ENCODE measurements around the gene CSNK1A1. TPM values are rescaled to one million over a fixed set of nuclear protein-coding genes. Genes with fewer than 3 reads are reported as not detected.
A peak's percentile ranks its signal among the peaks of the same experiment; 100 is the strongest.
"Not testable (repeated sequence)": the region's sequence is repeated elsewhere in the genome, so short reads cannot be mapped to it uniquely, and the experiment has no call there.

CSNK1A1 gene
- total RNA-seq, 4 donors from 2014 or later = 159 to 260 (median 184) TPM

DNA sequence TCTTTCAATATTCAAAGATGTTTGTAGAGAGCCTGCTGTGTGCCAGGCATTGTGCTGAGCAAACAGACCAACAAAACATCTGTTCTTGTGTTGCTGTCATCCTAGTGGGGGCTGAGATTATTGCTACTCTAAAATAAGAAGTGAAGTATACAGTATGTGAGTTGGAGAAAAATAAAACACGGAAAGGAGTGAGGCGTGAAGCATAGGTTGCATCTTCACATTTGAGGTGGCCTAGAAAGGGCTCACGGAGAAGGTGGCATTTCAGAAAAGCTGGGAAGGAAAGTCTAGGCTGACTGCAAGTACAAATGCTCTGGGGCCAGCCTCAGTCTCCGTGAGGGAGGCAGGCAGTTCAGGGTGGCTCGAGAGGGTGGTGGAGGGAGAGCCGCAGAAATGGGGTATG is 80.3 kb downstream of the CSNK1A1 start:
- peak overlapping the region; percentile 78 to 84 (median 81) for H3K27ac ChIP-seq
- 63 to 88% methylated on average over 3 to 6 of the region's 6 CpGs for WGBS, 2 donors (ENCODE audit: low coverage in 1 of 2)
- no peaks in the 10 kb centered on the region for H3K27me3 ChIP-seq
- H3K4me3 ChIP-seq = no peak overlapping the region
- H3K9me3 ChIP-seq = no peaks in the 10 kb centered on the region
- intact Hi-C loops (cut with DNase I; ENCODE audit: low total_unique reads) = no loop called here
- no peaks in the 10 kb centered on the region for H3K36me3 ChIP-seq
- H3K4me1 ChIP-seq = peaks cover 16 to 50% (median 38%) of the 10 kb centered on the region in 4 donors
- DNase-seq = no peak
- TF ChIP-seq, protein P1, sequence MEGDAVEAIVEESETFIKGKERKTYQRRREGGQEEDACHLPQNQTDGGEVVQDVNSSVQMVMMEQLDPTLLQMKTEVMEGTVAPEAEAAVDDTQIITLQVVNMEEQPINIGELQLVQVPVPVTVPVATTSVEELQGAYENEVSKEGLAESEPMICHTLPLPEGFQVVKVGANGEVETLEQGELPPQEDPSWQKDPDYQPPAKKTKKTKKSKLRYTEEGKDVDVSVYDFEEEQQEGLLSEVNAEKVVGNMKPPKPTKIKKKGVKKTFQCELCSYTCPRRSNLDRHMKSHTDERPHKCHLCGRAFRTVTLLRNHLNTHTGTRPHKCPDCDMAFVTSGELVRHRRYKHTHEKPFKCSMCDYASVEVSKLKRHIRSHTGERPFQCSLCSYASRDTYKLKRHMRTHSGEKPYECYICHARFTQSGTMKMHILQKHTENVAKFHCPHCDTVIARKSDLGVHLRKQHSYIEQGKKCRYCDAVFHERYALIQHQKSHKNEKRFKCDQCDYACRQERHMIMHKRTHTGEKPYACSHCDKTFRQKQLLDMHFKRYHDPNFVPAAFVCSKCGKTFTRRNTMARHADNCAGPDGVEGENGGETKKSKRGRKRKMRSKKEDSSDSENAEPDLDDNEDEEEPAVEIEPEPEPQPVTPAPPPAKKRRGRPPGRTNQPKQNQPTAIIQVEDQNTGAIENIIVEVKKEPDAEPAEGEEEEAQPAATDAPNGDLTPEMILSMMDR (IDR thresholded peaks at IDR 0.05) = no peak
- TF ChIP-seq EP300 (IDR thresholded peaks at IDR 0.05; ENCODE audit: low read depth) = no peak
- TF ChIP-seq POLR2AphosphoS5 (IDR thresholded peaks at IDR 0.05) = no peak
- TF ChIP-seq POLR2A (IDR thresholded peaks at IDR 0.05) = no peak
- in situ Hi-C loops (cut with MboI; ENCODE audit: low pct_ligation_motif_present in 1 of 4, low pct_unique_long_range_greater_than_20kb in 1 of 4, low sequenced_read_pairs in 3 of 4) = no loop called here

DNA sequence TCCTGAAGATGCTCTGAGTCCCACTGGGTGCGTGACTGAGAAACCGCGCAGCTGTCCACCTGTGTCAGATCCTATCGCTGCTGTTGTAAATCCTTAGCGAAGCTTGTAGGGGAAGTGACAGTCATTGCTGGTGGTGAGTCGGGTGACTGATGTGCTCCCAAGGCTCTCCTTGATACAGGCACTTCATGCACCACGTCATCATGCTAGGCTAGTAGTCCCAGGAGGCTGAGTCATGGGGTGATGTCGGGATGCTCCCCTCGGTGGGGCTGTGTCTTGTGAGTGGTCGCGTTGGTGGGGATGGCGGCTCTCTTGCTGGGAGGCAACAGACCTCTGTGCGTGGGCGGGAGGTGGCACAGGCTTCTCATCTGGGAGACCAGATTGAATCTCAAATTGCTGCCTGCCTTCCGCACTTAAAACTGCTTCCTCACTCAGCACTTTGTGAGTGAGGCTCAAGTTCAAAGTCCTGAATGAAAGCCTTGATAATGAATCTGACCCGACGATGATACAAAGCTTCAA is 84.7 kb downstream of the CSNK1A1 start:
- no peaks in the 10 kb centered on the region for H3K36me3 ChIP-seq
- H3K27ac ChIP-seq = peak overlapping the region; percentile 77 to 88 (median 82)
- intact Hi-C loops (cut with DNase I; ENCODE audit: low total_unique reads) (no loop called here), in situ Hi-C loops (cut with MboI; ENCODE audit: low pct_ligation_motif_present in 1 of 4, low pct_unique_long_range_greater_than_20kb in 1 of 4, low sequenced_read_pairs in 3 of 4) (no loop called here)
- peaks cover 23 to 47% (median 40%) of the 10 kb centered on the region in 4 donors for H3K4me1 ChIP-seq
- no peaks in the 10 kb centered on the region for H3K9me3 ChIP-seq
- DNase-seq = peak; percentile 61
- no peaks in the 10 kb centered on the region for H3K27me3 ChIP-seq
- 51% methylated on average over 17 of the region's 17 CpGs; no CpG with 5 or more reads in 1 of the 2 donors for WGBS, 2 donors (ENCODE audit: low coverage in 1 of 2)
- no peak overlapping the region for H3K4me3 ChIP-seq
- TF ChIP-seq, protein P1 (IDR thresholded peaks at IDR 0.05) = no peak
- TF ChIP-seq POLR2A (IDR thresholded peaks at IDR 0.05) = peak; percentile 21
- no peak for TF ChIP-seq EP300 (IDR thresholded peaks at IDR 0.05; ENCODE audit: low read depth)
- TF ChIP-seq POLR2AphosphoS5 (IDR thresholded peaks at IDR 0.05) = peak; percentile 29 to 63 (median 37)

DNA sequence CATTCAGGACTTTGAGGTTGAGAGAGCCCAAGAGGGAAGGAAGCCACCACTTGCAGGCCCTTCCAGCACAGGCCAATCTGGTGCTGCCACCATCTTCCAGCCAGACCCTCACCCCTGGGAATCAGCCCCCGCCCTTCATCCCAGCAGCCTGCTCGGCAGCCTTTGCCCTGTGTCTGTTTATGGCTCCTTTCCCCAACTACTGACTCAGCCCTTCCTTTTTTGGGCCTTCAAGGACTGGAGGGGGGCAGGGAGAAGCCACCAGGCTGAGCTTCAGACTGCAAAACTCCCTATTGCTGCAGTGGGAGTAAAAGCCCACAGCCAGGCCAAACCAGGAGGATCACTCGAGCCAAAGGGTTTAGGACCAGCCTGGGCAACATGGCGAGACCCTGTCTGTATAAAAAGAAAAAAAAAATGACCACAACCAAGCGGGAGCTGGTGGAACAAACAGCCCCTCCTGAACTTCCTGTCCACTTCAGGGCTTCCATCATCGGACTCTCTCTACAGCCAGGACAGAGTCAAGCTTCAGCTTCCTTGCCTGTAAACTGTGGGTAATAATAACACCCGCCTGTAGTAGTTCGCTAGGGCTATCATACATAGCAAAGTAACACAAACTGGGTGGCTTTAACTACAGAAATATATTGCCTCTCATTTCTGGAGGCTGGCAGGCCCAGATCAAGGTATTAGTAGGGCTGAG is 86.3 kb downstream of the CSNK1A1 start:
- no peaks in the 10 kb centered on the region for H3K9me3 ChIP-seq
- 54% methylated on average over 8 of the region's 8 CpGs; no CpG with 5 or more reads in 1 of the 2 donors for WGBS, 2 donors (ENCODE audit: low coverage in 1 of 2)
- peak overlapping the region; percentile 77 to 88 (median 82) for H3K27ac ChIP-seq
- H3K4me3 ChIP-seq = no peak overlapping the region
- intact Hi-C loops (cut with DNase I; ENCODE audit: low total_unique reads) = no loop called here
- peaks cover 23 to 39% (median 31%) of the 10 kb centered on the region in 4 donors for H3K4me1 ChIP-seq
- no peaks in the 10 kb centered on the region for H3K36me3 ChIP-seq
- DNase-seq = peak; percentile 65
- no peaks in the 10 kb centered on the region for H3K27me3 ChIP-seq
- in situ Hi-C loops (cut with MboI; ENCODE audit: low pct_ligation_motif_present in 1 of 4, low pct_unique_long_range_greater_than_20kb in 1 of 4, low sequenced_read_pairs in 3 of 4) = no loop called here
- TF ChIP-seq POLR2A (IDR thresholded peaks at IDR 0.05) (no peak), POLR2AphosphoS5 (IDR thresholded peaks at IDR 0.05) (peak; percentile 15 to 43 (median 16)), EP300 (IDR thresholded peaks at IDR 0.05; ENCODE audit: low read depth) (no peak)
- TF ChIP-seq, protein P1 (IDR thresholded peaks at IDR 0.05) = no peak

DNA sequence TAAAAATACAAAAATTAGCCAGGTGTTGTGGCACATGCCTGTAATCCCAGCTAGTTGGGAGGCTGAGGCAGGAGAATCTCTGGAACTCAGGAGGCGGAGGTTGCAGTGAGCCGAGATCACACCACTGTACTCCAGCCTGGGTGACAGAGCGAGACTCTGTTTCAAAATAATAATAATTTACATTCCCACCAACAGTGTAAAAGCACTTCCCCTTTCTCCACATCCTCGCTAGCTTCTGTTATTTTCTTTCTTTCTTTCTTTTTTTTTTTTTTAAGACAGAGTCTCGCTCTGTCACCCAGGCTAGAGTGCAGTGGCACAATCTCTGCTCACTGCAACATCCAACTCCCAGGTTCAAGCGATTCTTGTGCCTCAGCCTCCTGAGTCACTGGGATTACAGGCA is 89.3 kb downstream of the CSNK1A1 start:
- Histone ChIP-seq H3K4me1 (peaks cover 18 to 38% (median 27%) of the 10 kb centered on the region in 4 donors), H3K27ac (peak overlapping the region in 1 of 4 donors; percentile 3)
- DNase-seq; H3K36me3 ChIP-seq; intact Hi-C loops (cut with DNase I; ENCODE audit: low total_unique reads); H3K4me3 ChIP-seq; in situ Hi-C loops (cut with MboI; ENCODE audit: low pct_ligation_motif_present in 1 of 4, low pct_unique_long_range_greater_than_20kb in 1 of 4, low sequenced_read_pairs in 3 of 4); H3K9me3 ChIP-seq; H3K27me3 ChIP-seq: not testable (repeated sequence)
- 71 to 90% methylated on average over 5 to 6 of the region's 6 CpGs for WGBS, 2 donors (ENCODE audit: low coverage in 1 of 2)
